T-cell (primary cell): ENCODE measurements around the gene LHX6. TPM values are rescaled to one million over a fixed set of nuclear protein-coding genes. Genes with fewer than 3 reads are reported as not detected.
A peak's percentile ranks its signal among the peaks of the same experiment; 100 is the strongest.

Source experiments
- ATAC-seq, 4 experiments: fragments of 200-7000 bp in 3 of 4; fragments of 150-1000 bp in 1 of 4; cut with Tn5 transposase; replicated peaks in 1 of 4; 1 replicate in 3 of 4; 2 replicates in 1 of 4; pipeline ENCODE4 v1.10.0; 2021; ENCODE audit warnings: moderate library complexity in 3 of 4, mild to moderate bottlenecking in 2 of 4, moderate number of reproducible peaks in 1 of 4
- CTCF ChIA-PET, 2 donors: fragments of 300-600 bp; sonication (Branson Sonifier 250); formaldehyde crosslinking; loops; one replicate each; lab custom pipeline; 2022; ENCODE audit warnings: antibody characterized with exemption in 2 of 2; lab: Charles Lee
- POLR2A ChIA-PET, 2 donors: fragments of 300-600 bp; sonication (Branson Sonifier 250); formaldehyde crosslinking; loops; one replicate each; lab custom pipeline; 2022; ENCODE audit warnings: antibody characterized with exemption in 2 of 2; lab: Charles Lee
- DNase-seq, 35 experiments: peaks; one replicate each; pipeline versions ENCODE4 v3.0.0 to v3.0.0-alpha.2; 2013 to 2023
- H3K27ac ChIP-seq: one replicate; pipeline ENCODE4 v1.5.1; 2013; ENCODE audit warnings: low read length
- H3K27me3 ChIP-seq, 2 experiments: replicated peaks in 1 of 2; 1 replicate in 1 of 2; 2 replicates in 1 of 2; pipeline versions ENCODE4 v1.6.1 to v1.7.0; 2013; ENCODE audit warnings: low read length in 1 of 2, mixed read lengths in 1 of 2; ENCODE audit not compliant: control insufficient read depth in 2 of 2, insufficient read depth in 2 of 2; ENCODE audit errors: extremely low read depth in 1 of 2
- H3K36me3 ChIP-seq, 2 donors: 1 replicate in 1 of 2; 2 replicates in 1 of 2; pipeline versions ENCODE4 v1.6.1 to v1.7.0; 2013; ENCODE audit warnings: low read length in 1 of 2; ENCODE audit not compliant: control insufficient read depth in 2 of 2, insufficient read depth in 1 of 2; ENCODE audit errors: extremely low read depth in 1 of 2
- H3K4me1 ChIP-seq, 2 experiments: 1 replicate in 1 of 2; 2 replicates in 1 of 2; pipeline versions ENCODE4 v1.6.1 to v1.7.0; 2013; ENCODE audit warnings: low read length in 2 of 2, mixed read lengths in 1 of 2; ENCODE audit not compliant: insufficient read depth in 2 of 2, control insufficient read depth in 1 of 2; ENCODE audit errors: extremely low read depth in 1 of 2
- H3K4me3 ChIP-seq, 2 donors: 1 replicate in 1 of 2; 2 replicates in 1 of 2; pipeline versions ENCODE4 v1.5.1 to v1.7.0; 2013; ENCODE audit warnings: mild to moderate bottlenecking in 2 of 2, low read length in 1 of 2, moderate library complexity in 1 of 2; ENCODE audit not compliant: control insufficient read depth in 1 of 2; ENCODE audit errors: extremely low read depth in 1 of 2
- H3K9me3 ChIP-seq: 2 replicates; pipeline ENCODE4 v1.7.0; 2013
- H3K27ac Mint-ChIP-seq, 2 donors: one replicate each; pipeline ENCODE4 v1.8.0; 2020 to 2021; ENCODE audit warnings: mild to moderate bottlenecking in 2 of 2, mixed read lengths in 2 of 2
- H3K27me3 Mint-ChIP-seq, 2 donors: one replicate each; pipeline ENCODE4 v1.8.0; 2021 to 2022; ENCODE audit warnings: mixed read lengths in 2 of 2
- H3K36me3 Mint-ChIP-seq: one replicate; pipeline ENCODE4 v1.8.0; 2021; ENCODE audit warnings: mixed read lengths
- H3K4me1 Mint-ChIP-seq, 3 donors: one replicate each; pipeline ENCODE4 v1.8.0; 2020 to 2022; ENCODE audit warnings: mixed read lengths in 3 of 3, mild to moderate bottlenecking in 1 of 3
- H3K4me3 Mint-ChIP-seq, 3 donors: one replicate each; pipeline ENCODE4 v1.8.0; 2020 to 2022; ENCODE audit warnings: mild to moderate bottlenecking in 3 of 3, mixed read lengths in 3 of 3, moderate library complexity in 3 of 3
- H3K9me3 Mint-ChIP-seq, 3 donors: one replicate each; pipeline ENCODE4 v1.8.0; 2020 to 2022; ENCODE audit warnings: mixed read lengths in 3 of 3
- WGBS: methylation state at CpG from one replicate; pipeline ENCODE4 v1.1.5; 2013; ENCODE audit warnings: missing lambda C conversion rate; ENCODE audit not compliant: insufficient coverage; 5-methylcytosine and 5-hydroxymethylcytosine counted together
- total RNA-seq, 35 experiments: library from RNA in 6 of 35; stranded (reverse) in 6 of 35; fragments of 120-200 nt in 1 of 35; gene quantifications; one replicate each; pipeline versions ENCODE4 v1.2.1 to v1.2.4 and lab custom pipeline; 2013 to 2026

LHX6 gene
- total RNA-seq, 5 donors from 2014 or later (not counting 1 experiment from before 2014, with no cell fraction given), result not detected

DNA sequence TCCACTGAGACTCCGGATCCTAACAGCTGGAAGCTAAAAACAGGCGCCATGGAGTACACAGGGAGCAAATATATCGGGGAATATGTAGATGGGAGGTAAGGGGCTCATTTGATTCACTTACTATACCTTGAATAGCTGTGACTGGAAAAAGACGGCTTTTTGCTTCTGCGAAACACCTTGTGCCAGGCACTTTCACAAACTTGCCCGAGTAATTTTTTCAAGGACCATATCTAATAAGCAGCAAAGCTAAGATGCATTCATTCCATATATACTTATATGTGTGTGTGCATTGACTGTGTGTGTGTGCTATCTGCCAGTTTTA lies 68.9 kb downstream of the LHX6 start:
- Histone ChIP-seq H3K27me3 (peaks cover 0 to 5% of the 10 kb centered on the region in 2 experiments), H3K9me3 (no peaks in the 10 kb centered on the region), H3K36me3 (no peaks in the 10 kb centered on the region), H3K4me1 (peaks cover 11 to 12% of the 10 kb centered on the region in 2 experiments), H3K4me3 (peak overlapping the region; percentile 83 to 97), H3K27ac (peak overlapping the region; percentile 79)
- Mint-ChIP-seq H3K27ac (peak overlapping the region; percentile 92 to 97), H3K36me3 (peaks cover 2% of the 10 kb centered on the region), H3K4me3 (peak overlapping the region; percentile 88 to 98 (median 98)), H3K9me3 (peaks cover 0 to 6% (median 0%) of the 10 kb centered on the region in 3 donors), H3K27me3 (peaks cover 17 to 24% of the 10 kb centered on the region in 2 donors), H3K4me1 (peaks cover 38 to 49% (median 44%) of the 10 kb centered on the region in 3 donors)
- CTCF ChIA-PET, result interaction anchor here in 1 of 2 donors (1.2 kb wide), 1 partner anchor 35 kb away, joined by 3 read pairs; no protein-coding TSS in a partner anchor
- POLR2A ChIA-PET, result interaction anchor here in 1 of 2 donors (0.6 kb wide), 1 partner anchor 9 kb away, joined by 3 read pairs; no protein-coding TSS in a partner anchor
- WGBS, result 0% methylated on average over 2 of the region's 6 CpGs
- ATAC-seq, result no peak
- DNase-seq, result no peak

DNA sequence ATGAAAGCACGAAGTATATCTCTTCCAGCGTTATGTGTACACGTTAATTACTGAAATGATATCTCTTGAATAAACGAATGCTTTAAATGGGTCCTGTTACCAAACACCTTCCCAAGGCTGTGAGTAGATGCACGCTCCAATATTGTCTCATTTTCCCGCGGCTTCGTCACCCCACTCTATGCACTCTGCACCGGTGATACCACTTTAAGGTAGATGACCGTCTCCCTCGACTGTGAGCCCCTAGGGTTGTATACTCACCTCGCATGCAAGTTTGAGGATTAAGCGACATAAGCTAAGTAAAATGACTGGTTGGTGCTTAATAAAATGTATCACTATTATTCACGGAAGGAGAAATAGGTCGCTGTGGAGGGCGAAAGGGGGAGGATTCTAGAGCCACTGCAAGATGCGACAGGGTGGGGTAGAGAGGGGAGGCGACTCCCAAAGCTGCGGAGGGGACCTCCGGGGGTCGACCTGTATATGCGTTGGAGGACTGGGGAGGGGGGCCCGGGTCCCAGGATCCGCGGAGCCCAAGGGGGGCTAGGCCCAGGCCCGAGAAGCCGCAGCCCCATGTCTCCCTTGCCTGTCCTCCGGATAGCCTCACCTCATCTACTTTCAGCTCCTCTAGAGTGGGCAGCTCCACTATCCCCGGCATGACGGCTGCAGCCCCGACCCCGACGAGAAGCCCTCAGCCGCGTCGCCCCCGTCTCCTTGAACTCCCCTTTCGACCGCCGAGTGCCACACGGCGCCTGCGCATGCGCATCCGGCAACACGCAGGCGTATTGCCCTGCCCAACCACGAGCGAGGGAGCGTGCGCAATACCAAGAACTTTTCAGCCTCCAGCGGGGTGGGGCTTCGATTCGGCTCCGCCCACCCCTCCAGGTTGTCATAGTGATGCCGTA lies 69.5 kb downstream of the LHX6 start, which contains the start of the genes MORN5 and NDUFA8:
Gene MORN5 (plus strand): TSS at position 883 of the 899 bp plus-strand sequence. CDS start 65 bp downstream, outside the sequence.
Gene NDUFA8 (minus strand): TSS at position 754 of the 899 bp plus-strand sequence. CDS start 102 bp downstream, at position 652.
- Mint-ChIP-seq H3K4me3 (peak within 1 kb of the TSS; percentile 88 to 98 (median 98)), H3K27ac (peak within 1 kb of the TSS; percentile 92 to 97), H3K4me1 (peaks cover 43 to 54% (median 48%) of the 10 kb centered on the region in 3 donors), H3K27me3 (peaks cover 15 to 18% of the 10 kb centered on the region in 2 donors), H3K9me3 (peaks cover 0 to 6% (median 0%) of the 10 kb centered on the region in 3 donors), H3K36me3 (peaks cover 2% of the 10 kb centered on the region)
- WGBS, result 0% methylated on average over 31 of the region's 56 CpGs
- DNase-seq (peak; percentile 89 to 98 (median 94)), ATAC-seq (peak; percentile 93 to 97 (median 94))
- Histone ChIP-seq H3K4me1 (peaks cover 11 to 12% of the 10 kb centered on the region in 2 experiments), H3K4me3 (peak within 1 kb of the TSS; percentile 83 to 97), H3K36me3 (no peaks in the 10 kb centered on the region), H3K9me3 (no peaks in the 10 kb centered on the region), H3K27ac (peak within 1 kb of the TSS; percentile 79), H3K27me3 (peaks cover 0 to 5% of the 10 kb centered on the region in 2 experiments)
- POLR2A ChIA-PET, result no interaction called here
- CTCF ChIA-PET, result interaction anchor here (0.6 to 1.3 kb wide), 5 partner anchors 14 to 659 kb away, joined by 3 to 5 read pairs (median 3); no protein-coding TSS in a partner anchor

DNA sequence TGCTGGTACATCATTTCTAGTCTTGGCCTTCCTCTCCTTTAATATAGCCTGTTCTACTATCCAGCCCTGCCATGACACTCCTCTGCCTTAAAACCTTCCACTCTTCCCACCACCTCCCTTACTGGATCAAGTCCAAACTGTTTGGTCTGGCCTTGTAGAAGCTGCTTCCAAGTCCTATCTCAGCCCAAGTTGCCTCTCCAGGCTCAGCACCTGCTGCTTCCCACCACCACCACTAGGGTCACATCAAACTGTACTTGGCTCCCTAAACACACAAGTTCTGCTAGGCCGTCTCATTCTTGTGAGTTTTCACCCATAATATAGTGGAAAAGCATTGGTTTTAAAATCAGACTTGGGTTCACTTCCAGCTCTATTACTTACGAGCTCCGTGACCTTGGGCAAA lies 70.6 kb downstream of the LHX6 start:
- Mint-ChIP-seq H3K36me3 (peaks cover 2% of the 10 kb centered on the region), H3K9me3 (peaks cover 0 to 6% (median 0%) of the 10 kb centered on the region in 3 donors), H3K27me3 (peaks cover 7 to 9% of the 10 kb centered on the region in 2 donors), H3K27ac (no peak overlapping the region), H3K4me1 (peaks cover 48 to 64% (median 53%) of the 10 kb centered on the region in 3 donors), H3K4me3 (peak overlapping the region; percentile 28 to 88 (median 53))
- Histone ChIP-seq H3K27ac (no peak overlapping the region), H3K9me3 (no peaks in the 10 kb centered on the region), H3K36me3 (no peaks in the 10 kb centered on the region), H3K4me1 (peaks cover 11 to 12% of the 10 kb centered on the region in 2 experiments), H3K27me3 (peaks cover 0 to 1% of the 10 kb centered on the region in 2 experiments), H3K4me3 (no peak overlapping the region)
- POLR2A ChIA-PET, result interaction anchor here in 1 of 2 donors (0.6 kb wide), 1 partner anchor 76 kb away, joined by 3 read pairs; no protein-coding TSS in a partner anchor
- WGBS, result no CpG with 5 or more reads among the region's 3 CpGs
- CTCF ChIA-PET, result interaction anchor here (0.6 to 1.3 kb wide), 4 partner anchors 13 to 660 kb away, joined by 3 to 5 read pairs (median 4); no protein-coding TSS in a partner anchor
- DNase-seq, result peak in 24 of 35 experiments; percentile 4 to 55 (median 16)
- ATAC-seq, result no peak

- Histone ChIP-seq H3K9me3 (no peaks in the 10 kb centered on the region), H3K4me3 (no peak overlapping the region), H3K27ac (no peak overlapping the region), H3K27me3 (no peaks in the 10 kb centered on the region), H3K36me3 (peaks cover 2 to 8% of the 10 kb centered on the region in 2 donors), H3K4me1 (peaks cover 11 to 12% of the 10 kb centered on the region in 2 experiments)
- DNase-seq (no peak), ATAC-seq (no peak)
- Mint-ChIP-seq H3K27ac (no peak overlapping the region), H3K4me1 (peaks cover 58 to 64% (median 59%) of the 10 kb centered on the region in 3 donors), H3K27me3 (peaks cover 0 to 2% of the 10 kb centered on the region in 2 donors), H3K9me3 (no peaks in the 10 kb centered on the region), H3K4me3 (no peak overlapping the region), H3K36me3 (peaks cover 13% of the 10 kb centered on the region)
- ChIA-PET POLR2A (no interaction called here), CTCF (interaction anchor here in 1 of 2 donors (0.7 kb wide), 1 partner anchor 31 kb away, joined by 3 read pairs; no protein-coding TSS in a partner anchor)
- 73% methylated on average over 1 of the region's 4 CpGs for WGBS
Observed at GRCh38 chr9:122155796-122156195, 73.0 kb downstream of the LHX6 start.

Other genes with a start within 250 kb of the LHX6 start
- gene TTLL11, start 135.6 kb downstream of the LHX6 start, total RNA-seq, result 1 to 10 TPM; 3.4 to 4.8 (median 4.6) TPM
- gene NDUFA8, start 69.2 kb downstream of the LHX6 start, total RNA-seq, result 10 to 100 TPM; 11.2 to 25.4 (median 18.4) TPM
- not detected for gene MORN5, start 69.0 kb downstream of the LHX6 start, total RNA-seq
- 10 to 100 TPM; 15.8 to 19.9 (median 17.5) TPM for gene RBM18, start 35.9 kb upstream of the LHX6 start, total RNA-seq
- 10 to 100 TPM; 27.7 to 34.1 (median 29.1) TPM for gene MRRF, start 35.9 kb upstream of the LHX6 start, total RNA-seq
- gene PTGS1, start 142.1 kb upstream of the LHX6 start, total RNA-seq, result 1 to 10 TPM in 1 of 5 donors, under 1 TPM in 4; 0.44 to 2.0 (median 0.86) TPM
- gene OR1J1, start 249.0 kb upstream of the LHX6 start, total RNA-seq, result not detected